ENCODE results near the gene DUSP28.
A peak's percentile ranks its signal among the peaks of the same experiment; 100 is the strongest.

The DUSP28 gene

GRCh38 chr2:240586198-240586918, 26.2 kb downstream of the DUSP28 start, which contains the start of gene CAPN10:
TSS of gene CAPN10 (plus strand) at chr2:240586734. CDS start at chr2:240586912, 178 bp downstream.
- DNase-seq (ENCODE audit: low read depth), result peak; percentile 95

DNA sequence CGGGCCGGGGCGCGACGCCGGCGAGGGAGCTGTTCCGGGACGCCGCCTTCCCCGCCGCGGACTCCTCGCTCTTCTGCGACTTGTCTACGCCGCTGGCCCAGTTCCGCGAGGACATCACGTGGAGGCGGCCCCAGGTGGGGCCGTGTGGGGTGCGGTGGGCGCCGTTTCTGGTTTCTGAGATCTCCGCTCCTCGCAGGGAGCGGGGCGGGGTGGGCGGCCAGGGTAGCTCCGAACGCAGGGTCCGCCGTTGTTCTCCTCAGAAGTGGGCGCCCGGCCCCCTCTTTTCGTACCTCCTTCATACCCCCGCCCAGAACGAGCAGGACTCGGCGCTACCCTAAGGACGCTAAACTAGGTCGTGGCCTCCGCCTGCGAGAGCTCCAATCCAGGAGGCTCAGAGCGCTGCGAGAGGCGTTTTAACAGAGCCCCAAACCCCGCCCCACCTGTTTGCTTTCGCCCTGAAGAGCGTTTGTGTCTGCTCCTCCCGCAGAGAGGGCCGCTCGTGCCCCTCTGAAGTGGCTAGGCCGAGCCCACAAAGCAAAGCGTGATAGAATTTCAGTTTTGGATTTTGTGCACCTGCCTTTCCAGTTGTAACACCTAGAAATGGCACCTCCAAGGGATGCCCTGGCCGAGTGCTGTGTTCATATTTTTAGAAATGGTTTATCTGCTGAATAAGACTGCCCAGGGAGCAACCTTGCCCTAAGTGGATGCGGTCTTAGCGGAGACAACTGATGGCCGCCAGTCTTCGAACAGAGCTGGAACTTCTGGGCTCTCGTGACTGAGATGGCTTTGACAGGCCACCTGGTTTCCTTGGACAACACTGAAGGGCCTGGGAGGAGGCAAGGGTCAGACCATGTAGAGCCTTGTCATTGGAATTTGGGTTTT, 27.0 kb downstream of the DUSP28 start:
- peak; percentile 29 for DNase-seq (ENCODE audit: low read depth)

- no peak for DNase-seq (ENCODE audit: low read depth)
These were observed 28.0 kb downstream of the DUSP28 start for GRCh38 chr2:240588006-240588655.

DNA sequence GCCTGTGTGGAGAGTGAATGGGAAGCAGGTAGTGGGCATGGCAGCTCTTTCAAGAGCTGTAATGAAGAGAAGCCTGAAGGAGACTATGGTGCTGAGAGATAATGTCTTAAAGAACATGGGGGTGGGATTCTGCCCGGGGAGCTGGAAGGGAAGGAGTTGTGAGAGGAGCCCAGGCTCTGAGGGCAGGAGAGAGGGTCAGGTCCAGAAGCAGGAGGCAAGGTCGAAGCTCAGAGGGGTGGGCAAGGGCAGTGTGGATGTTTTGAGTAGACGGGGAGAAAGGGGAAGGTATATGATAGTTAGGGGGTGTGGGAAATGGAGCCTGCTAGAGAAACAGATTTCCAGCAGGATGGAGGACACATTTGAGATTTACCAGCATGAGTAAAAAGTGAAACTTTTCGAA, 28.5 kb downstream of the DUSP28 start:
- DNase-seq (ENCODE audit: low read depth), result no peak

- no peak for DNase-seq (ENCODE audit: low read depth)
These were observed 29.2 kb downstream of the DUSP28 start for GRCh38 chr2:240589375-240589774.

GRCh38 chr2:240589850-240590525, 29.8 kb downstream of the DUSP28 start:
- no peak for DNase-seq (ENCODE audit: low read depth)

- DNase-seq (ENCODE audit: low read depth), result no peak
These were observed 30.5 kb downstream of the DUSP28 start for GRCh38 chr2:240590681-240591111.

DNA sequence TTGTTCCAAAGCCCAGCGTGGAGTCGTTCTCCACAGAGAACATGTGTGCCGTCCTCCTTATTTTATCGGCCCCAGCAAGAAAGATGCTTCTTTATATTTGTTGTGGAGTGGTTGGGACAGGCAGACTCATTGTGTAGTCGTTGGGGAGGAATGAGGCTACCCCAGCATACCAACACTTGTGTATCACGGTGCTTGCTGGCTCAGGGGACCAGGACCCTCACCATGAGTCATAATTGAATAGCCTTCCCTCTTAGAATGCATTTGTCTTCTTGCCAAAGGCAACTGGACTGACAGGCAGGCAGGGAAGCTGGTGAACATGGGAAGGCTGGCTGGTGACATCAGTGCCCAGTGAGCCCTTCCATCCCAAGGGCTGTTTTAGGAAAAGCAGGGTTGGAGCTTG, 31.1 kb downstream of the DUSP28 start:
- DNase-seq (ENCODE audit: low read depth), result no peak

GRCh38 chr2:240591784-240592183, 31.6 kb downstream of the DUSP28 start:
- no peak for DNase-seq (ENCODE audit: low read depth)

- DNase-seq (ENCODE audit: low read depth), result no peak
These were observed 33.0 kb downstream of the DUSP28 start for GRCh38 chr2:240593026-240593702.

GRCh38 chr2:240593703-240594451, 33.7 kb downstream of the DUSP28 start:
- DNase-seq (ENCODE audit: low read depth), result no peak

DNA sequence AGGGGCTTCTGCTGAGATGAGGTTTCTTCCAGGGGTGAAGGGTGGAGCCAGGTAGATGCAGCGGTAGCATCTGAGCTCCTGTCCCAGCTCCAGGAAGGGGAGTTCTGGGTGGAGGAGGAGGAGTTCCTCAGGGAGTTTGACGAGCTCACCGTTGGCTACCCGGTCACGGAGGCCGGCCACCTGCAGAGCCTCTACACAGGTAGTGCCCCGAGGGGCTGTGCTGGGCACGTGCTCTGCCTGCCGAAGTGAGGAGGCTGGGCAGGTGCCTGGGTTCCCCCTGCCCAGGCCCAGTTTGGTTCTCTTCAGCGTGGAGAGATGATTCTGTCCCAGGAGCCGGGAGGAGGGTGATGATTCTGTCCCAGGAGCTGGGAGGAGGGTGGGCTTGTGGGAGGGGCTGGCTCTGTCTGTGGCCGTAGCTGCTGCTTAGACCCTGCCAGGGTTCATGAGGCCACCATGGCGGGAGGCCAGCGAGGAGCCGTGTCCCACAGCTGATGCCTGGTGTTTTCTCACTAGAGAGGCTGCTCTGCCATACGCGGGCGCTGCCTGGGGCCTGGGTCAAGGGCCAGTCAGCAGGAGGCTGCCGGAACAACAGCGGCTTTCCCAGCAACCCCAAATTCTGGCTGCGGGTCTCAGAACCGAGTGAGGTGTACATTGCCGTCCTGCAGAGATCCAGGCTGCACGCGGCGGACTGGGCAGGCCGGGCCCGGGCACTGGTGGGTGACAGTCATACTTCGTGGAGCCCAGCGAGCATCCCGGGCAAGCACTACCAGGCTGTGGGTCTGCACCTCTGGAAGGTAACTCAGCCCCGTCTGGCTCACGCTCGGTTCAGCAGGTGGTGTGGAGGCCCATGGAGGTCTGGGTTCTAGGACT, 34.6 kb downstream of the DUSP28 start:
- no peak for DNase-seq (ENCODE audit: low read depth)

DNA sequence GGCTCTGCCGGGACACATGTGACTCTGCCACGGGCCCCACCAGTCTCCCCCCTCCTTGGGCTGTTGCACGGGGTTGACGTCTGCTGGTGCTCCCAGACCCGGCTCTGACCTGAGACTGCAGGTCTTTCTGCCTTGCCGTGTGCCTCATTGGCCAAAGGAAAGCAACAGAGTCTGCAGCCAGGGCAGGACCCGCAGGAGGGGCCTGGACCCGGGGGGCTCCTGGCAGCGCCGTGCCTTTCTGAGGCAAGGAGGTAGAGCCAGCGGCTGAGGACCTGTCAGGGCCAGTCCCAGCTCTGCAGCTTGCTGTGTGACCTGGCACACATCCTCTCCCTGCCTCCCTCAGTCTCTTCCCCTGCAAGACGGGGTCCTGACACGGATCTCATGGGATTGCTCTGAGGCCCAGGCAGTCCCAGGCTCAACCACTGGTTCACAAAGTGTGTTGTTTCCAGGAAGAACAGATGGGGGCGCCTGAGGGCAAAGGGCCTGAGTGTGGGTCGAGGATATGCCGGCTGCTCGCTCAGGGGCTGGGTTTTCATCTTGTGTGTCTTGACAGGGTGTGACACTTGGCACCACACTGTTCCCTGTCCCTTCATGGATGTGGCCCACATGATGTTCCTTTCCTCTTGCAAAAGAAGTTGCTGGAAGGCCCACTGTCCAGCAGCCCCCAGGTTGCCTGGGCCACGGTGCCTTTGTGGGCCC, 35.4 kb downstream of the DUSP28 start:
- DNase-seq (ENCODE audit: low read depth), result no peak

- DNase-seq (ENCODE audit: low read depth), result no peak
These were observed 35.9 kb downstream of the DUSP28 start for GRCh38 chr2:240596080-240596460.

DNA sequence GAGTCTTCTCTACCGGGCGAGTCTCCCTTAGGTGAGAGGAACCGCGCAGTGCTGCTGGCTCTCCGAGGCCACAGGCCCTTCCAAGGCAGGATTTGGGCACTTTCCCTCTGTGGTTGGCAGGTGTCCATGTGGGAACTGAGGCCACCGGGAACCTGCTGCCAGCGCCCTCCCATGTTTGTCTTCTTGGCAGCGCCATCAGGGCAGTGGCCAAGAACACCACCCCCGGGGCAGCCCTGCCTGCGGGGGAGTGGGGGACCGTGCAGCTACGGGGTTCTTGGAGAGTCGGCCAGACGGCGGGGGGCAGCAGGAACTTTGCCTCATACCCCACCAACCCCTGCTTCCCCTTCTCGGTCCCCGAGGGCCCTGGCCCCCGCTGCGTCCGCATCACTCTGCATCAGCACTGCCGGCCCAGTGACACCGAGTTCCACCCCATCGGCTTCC, 36.4 kb downstream of the DUSP28 start:
- DNase-seq (ENCODE audit: low read depth), result no peak

GRCh38 chr2:240597054-240597418, 36.9 kb downstream of the DUSP28 start:
- DNase-seq (ENCODE audit: low read depth), result no peak

- DNase-seq (ENCODE audit: low read depth), result no peak
These were observed 37.4 kb downstream of the DUSP28 start for GRCh38 chr2:240597419-240598181.

DNA sequence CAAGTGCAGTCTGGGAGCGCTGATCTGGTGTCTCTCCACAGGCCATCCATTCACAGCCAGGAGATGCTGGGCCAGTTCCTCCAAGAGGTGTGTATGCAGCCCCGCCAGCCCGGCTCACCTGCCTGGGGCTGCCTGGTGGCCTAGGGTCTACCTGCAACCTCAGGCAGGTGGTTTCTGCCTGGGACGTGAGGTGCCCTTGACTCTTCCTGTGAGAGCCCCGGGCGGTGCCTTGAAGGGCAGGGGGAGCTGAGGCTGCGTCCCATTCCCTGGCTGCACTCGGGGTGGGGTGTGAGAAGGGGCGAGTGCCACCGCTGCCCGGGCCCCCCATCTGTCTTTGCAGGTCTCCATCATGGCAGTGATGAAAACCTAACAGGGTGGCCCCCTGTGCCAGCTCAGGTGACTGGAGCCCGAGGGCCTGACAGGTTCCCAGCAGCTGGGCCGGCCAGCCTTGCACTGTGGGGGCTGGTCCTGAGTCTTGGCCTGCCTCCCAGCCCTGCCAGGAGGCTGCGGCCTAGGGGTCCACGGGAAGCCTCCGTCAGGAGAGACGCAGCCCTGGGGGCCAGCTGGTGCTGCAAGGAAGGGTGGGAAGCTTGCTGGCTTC, 38.3 kb downstream of the DUSP28 start:
- no peak for DNase-seq (ENCODE audit: low read depth)
